ENCODE results near the gene MTMR12. TPM values are rescaled to one million over a fixed set of nuclear protein-coding genes. Genes with fewer than 3 reads are reported as not detected.
"Not testable (repeated sequence)": the region's sequence is repeated elsewhere in the genome, so short reads cannot be mapped to it uniquely, and the experiment has no call there.

Gene MTMR12
- total RNA-seq, 1 donor from 2014 or later: 28.0 TPM

GRCh38 chr5:32291591-32291990 lies 21.1 kb downstream of the MTMR12 start:
- DNase-seq (ENCODE audit: low read depth): no peak
- H3K36me3 ChIP-seq (ENCODE audit: control insufficient read depth, insufficient read depth, low read length): no peaks in the 10 kb centered on the region
- no peak overlapping the region for H3K4me3 ChIP-seq (ENCODE audit: low read depth, low read length)
- no peak for TF ChIP-seq CTCF (IDR thresholded peaks at IDR 0.05; ENCODE audit: insufficient read depth, low read length, poor library complexity, severe bottlenecking)
- no peaks in the 10 kb centered on the region for H3K27me3 ChIP-seq (ENCODE audit: control insufficient read depth, insufficient read depth, low read length)

GRCh38 chr5:32290922-32291321 lies 21.8 kb downstream of the MTMR12 start:
- no peak for DNase-seq (ENCODE audit: low read depth)
- no peaks in the 10 kb centered on the region for H3K27me3 ChIP-seq (ENCODE audit: control insufficient read depth, insufficient read depth, low read length)
- no peak overlapping the region for H3K4me3 ChIP-seq (ENCODE audit: low read depth, low read length)
- TF ChIP-seq CTCF (IDR thresholded peaks at IDR 0.05; ENCODE audit: insufficient read depth, low read length, poor library complexity, severe bottlenecking): no peak
- H3K36me3 ChIP-seq (ENCODE audit: control insufficient read depth, insufficient read depth, low read length): no peaks in the 10 kb centered on the region

GRCh38 chr5:32290501-32290900 lies 22.2 kb downstream of the MTMR12 start:
- not testable (repeated sequence) for DNase-seq (ENCODE audit: low read depth); H3K4me3 ChIP-seq (ENCODE audit: low read depth, low read length); H3K27me3 ChIP-seq (ENCODE audit: control insufficient read depth, insufficient read depth, low read length); H3K36me3 ChIP-seq (ENCODE audit: control insufficient read depth, insufficient read depth, low read length)

GRCh38 chr5:32289986-32290385 lies 22.8 kb downstream of the MTMR12 start:
- not testable (repeated sequence) for H3K27me3 ChIP-seq (ENCODE audit: control insufficient read depth, insufficient read depth, low read length); H3K4me3 ChIP-seq (ENCODE audit: low read depth, low read length); DNase-seq (ENCODE audit: low read depth)

GRCh38 chr5:32288135-32288534 lies 24.6 kb downstream of the MTMR12 start:
- not testable (repeated sequence) for H3K27me3 ChIP-seq (ENCODE audit: control insufficient read depth, insufficient read depth, low read length); DNase-seq (ENCODE audit: low read depth); H3K4me3 ChIP-seq (ENCODE audit: low read depth, low read length); H3K36me3 ChIP-seq (ENCODE audit: control insufficient read depth, insufficient read depth, low read length)

More at GRCh38 chr5:32289986-32290385, 22.8 kb downstream of the MTMR12 start:
- H3K36me3 ChIP-seq (ENCODE audit: control insufficient read depth, insufficient read depth, low read length): not testable (repeated sequence)

GRCh38 chr5:32287525-32287924 lies 25.2 kb downstream of the MTMR12 start:
- DNase-seq (ENCODE audit: low read depth); H3K27me3 ChIP-seq (ENCODE audit: control insufficient read depth, insufficient read depth, low read length); H3K36me3 ChIP-seq (ENCODE audit: control insufficient read depth, insufficient read depth, low read length); H3K4me3 ChIP-seq (ENCODE audit: low read depth, low read length): not testable (repeated sequence)

- no peak overlapping the region for H3K4me3 ChIP-seq (ENCODE audit: low read depth, low read length)
- DNase-seq (ENCODE audit: low read depth): no peak
Observed at GRCh38 chr5:32285510-32286138, 27.1 kb downstream of the MTMR12 start.

More at GRCh38 chr5:32285510-32286138, 27.1 kb downstream of the MTMR12 start:
- Histone ChIP-seq H3K36me3 (ENCODE audit: control insufficient read depth, insufficient read depth, low read length) (no peaks in the 10 kb centered on the region), H3K27me3 (ENCODE audit: control insufficient read depth, insufficient read depth, low read length) (no peaks in the 10 kb centered on the region)
- TF ChIP-seq CTCF (IDR thresholded peaks at IDR 0.05; ENCODE audit: insufficient read depth, low read length, poor library complexity, severe bottlenecking): no peak

Measured in kidney epithelial cell (primary cell).